Transverse colon (tissue), 4 donors: Measurements from ENCODE around the gene FKRP.

Source experiments
- CTCF ChIP-seq, 5 experiments: fragments of 200-600 bp in 3 of 5; fragments of 450-650 bp in 2 of 5; sonication (generic) in 3 of 5; IDR thresholded peaks; 1 replicate in 2 of 5; 2 replicates in 3 of 5; pipeline ENCODE4 v1.5.1; 2016 to 2017; ENCODE audit warnings: antibody characterized with exemption in 5 of 5, inconsistent platforms in 3 of 5, mild to moderate bottlenecking in 2 of 5, moderate library complexity in 1 of 5
- EP300 ChIP-seq: sonication (generic); formaldehyde crosslinking; IDR thresholded peaks from one replicate; pipeline ENCODE4 v1.6.1; 2017; ENCODE audit warnings: antibody characterized with exemption, low read depth
- POLR2A ChIP-seq: fragments of 450-650 bp; IDR thresholded peaks from one replicate; pipeline ENCODE4 v1.6.1; 2016; ENCODE audit warnings: antibody characterized with exemption, mild to moderate bottlenecking, moderate library complexity
- POLR2AphosphoS5 ChIP-seq, 3 donors: sonication (generic); formaldehyde crosslinking; IDR thresholded peaks; one replicate each; pipeline ENCODE4 v1.6.1; 2016; ENCODE audit warnings: antibody characterized with exemption in 3 of 3

DNA sequence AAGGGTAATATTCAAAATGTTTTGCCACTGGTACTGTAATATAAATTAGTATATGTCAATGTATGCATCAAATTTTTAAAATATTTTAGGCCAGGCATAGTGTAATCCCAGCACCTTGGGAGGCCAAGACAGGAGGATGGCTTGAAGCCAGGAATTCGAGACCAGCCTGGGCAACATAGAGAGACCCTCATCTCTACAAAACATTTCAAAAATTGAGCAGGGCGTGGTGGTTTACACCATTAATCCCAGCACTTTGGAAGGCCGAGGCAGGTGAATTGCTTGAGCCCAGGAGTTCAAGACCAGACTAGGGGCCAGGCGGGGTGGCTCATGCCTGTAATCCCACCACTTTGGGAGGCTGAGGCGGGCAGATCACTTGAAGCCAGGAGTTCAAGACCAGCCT lies 14.5 kb downstream of the FKRP start:
- no peak for TF ChIP-seq EP300
- TF ChIP-seq CTCF (IDR thresholded peaks at IDR 0.05) = no peak
- no peak for TF ChIP-seq POLR2A
- TF ChIP-seq POLR2AphosphoS5 (IDR thresholded peaks at IDR 0.05) = no peak
